Hepatic stellate cell (primary cell): ENCODE data around the gene MDP1.
"Not testable (repeated sequence)": the region's sequence is repeated elsewhere in the genome, so short reads cannot be mapped to it uniquely, and the experiment has no call there.

ENCODE experiments used
- DNase-seq: peaks from one replicate; pipeline ENCODE4 v3.0.0; 2011; ENCODE audit warnings: low spot score

MDP1 gene

DNA sequence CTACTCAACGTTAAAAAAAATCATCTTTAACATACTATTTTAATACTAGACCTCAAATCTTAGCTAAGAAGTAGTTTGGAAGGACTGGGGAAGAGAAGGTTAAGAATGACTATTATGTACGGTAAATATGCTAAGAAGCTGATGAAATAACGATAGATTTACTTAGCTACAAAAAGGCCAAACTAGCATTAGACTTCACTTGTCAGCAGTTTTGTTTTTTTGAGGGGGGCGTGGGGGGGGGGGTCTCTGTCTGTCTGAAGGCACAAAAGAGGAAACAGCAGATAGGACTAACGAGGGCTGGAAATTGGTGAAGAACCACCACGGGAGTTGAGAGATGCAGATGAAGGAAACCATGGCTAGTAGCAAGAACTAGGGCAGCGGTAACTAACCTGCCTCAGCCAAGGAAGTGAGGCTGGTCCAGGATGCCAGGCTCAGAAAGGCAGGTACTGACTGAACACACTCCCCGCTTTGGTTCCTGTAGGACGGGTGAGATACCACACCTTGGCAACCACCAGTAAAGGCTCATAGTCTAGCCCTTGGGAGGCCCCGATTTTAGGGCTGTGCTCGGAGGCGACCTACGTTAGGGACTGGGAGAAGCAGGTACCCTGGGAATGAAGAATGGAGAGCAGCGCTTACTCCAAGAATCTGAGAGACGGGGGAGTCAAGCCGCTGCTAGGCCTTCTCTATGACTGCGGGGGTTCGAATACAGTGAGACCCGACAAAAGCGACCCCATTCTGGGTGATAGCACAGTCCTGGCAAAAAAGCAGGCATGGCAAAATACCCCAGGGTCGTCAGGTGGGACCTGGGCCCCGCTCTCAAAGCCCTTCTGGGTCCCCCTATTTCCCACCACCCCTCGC, 15.6 kb upstream of the MDP1 start:
- DNase-seq = no peak

- DNase-seq = no peak
These were observed 13.0 kb upstream of the MDP1 start for GRCh38 chr14:24228902-24229301.

GRCh38 chr14:24226473-24226872, 10.6 kb upstream of the MDP1 start:
- no peak for DNase-seq

DNA sequence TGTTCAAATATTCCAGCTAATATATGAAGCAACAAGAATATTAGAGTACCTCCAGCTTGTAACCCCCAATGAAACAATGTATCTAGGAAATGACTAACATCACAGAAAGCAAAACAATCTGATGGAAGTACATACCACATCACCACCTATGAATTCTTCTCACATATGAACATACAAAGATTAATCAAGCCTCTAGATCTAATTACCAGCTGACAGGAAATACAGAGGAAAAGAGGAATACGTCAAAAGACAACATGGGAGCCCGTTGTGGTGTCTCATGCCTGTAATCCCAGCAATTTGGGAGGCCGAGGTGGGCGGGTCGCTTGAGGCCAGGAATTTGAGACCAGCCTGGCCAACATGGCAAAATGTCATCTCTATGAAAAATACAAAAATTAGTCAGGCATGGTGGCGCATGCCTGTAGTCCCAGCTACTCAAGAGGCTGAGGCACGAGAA, 8.8 kb upstream of the MDP1 start:
- peak; percentile 26 for DNase-seq

GRCh38 chr14:24222987-24223386, 7.1 kb upstream of the MDP1 start:
- DNase-seq = not testable (repeated sequence)

DNA sequence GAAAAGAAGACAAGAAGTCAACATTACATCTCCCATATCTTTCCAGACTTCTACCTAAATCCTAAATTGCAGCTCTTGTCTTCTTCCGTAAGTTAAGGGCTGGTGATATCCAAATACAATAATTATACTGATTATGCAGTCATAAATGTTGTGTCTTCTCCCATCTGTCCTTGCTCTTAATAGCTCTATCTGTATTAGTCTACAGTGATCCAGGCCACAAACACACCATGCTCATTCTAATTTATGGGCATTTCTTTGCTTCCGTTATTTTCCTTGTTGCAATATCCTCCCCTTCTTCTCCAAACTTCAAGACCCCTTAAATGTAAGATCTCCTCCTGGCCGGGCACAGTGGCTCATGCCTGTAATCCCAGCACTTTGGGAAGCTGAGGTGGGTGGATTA, 3.7 kb upstream of the MDP1 start:
- DNase-seq = no peak

GRCh38 chr14:24219080-24219479, 3.2 kb upstream of the MDP1 start:
- DNase-seq = no peak

DNA sequence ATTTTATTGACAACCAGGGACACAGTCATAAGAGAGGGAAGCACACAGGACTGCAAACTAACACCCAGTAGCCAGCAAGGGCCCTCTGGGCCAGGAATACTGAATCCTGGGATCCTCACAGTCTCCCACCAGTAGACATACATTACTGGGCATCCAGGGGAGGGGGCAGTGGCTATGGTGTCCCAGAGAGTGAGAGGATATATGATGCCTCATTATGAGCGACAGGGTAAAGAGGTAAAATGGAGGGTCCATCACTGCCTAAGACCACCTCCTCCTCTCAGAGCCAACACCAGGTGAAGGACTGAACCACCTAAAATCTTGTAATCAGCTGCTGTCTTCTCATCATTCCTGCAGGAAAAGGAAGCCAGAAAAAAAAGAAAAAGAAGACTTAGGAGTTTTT, 1.0 kb upstream of the MDP1 start:
- not testable (repeated sequence) for DNase-seq

GRCh38 chr14:24216345-24216699, 456 bp upstream of the MDP1 start:
- no peak for DNase-seq

DNA sequence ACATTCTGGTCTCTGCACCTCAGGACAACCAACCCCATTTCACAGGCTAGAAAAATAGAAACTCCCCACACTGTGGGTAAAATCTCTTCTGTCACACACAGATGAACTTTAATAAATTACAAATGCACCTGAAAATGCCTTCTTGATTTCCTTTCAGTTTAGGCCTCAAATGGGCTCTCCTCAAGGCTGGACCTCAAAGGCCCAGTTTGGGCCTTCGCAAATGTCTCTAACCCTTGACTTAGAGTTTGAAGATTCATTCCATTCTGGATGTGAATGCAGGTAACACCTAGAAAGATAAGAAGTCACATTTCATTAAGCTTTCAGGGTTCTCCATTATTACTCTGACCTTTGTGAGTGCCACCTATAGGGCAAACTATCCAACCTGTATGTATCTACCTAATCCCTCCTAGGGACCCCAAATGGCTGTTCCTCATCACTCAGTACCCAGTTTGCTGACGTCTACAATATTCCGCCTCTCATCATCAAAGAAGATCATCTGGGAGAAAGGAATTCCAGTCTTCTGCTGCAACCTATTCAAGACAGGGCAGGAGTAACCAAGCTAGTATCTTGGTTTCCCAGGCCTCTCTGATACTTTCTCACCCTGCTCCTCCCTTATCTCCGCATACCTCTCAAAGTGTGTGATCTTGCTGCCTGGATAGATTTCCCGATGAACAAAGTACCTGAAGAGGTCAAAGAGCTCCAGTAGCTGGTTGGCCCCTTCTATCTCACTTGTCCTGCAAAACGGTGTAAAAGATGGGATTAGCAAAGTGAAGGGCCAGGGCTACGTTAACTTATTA, 1.8 kb downstream of the MDP1 start:
- no peak for DNase-seq

DNA sequence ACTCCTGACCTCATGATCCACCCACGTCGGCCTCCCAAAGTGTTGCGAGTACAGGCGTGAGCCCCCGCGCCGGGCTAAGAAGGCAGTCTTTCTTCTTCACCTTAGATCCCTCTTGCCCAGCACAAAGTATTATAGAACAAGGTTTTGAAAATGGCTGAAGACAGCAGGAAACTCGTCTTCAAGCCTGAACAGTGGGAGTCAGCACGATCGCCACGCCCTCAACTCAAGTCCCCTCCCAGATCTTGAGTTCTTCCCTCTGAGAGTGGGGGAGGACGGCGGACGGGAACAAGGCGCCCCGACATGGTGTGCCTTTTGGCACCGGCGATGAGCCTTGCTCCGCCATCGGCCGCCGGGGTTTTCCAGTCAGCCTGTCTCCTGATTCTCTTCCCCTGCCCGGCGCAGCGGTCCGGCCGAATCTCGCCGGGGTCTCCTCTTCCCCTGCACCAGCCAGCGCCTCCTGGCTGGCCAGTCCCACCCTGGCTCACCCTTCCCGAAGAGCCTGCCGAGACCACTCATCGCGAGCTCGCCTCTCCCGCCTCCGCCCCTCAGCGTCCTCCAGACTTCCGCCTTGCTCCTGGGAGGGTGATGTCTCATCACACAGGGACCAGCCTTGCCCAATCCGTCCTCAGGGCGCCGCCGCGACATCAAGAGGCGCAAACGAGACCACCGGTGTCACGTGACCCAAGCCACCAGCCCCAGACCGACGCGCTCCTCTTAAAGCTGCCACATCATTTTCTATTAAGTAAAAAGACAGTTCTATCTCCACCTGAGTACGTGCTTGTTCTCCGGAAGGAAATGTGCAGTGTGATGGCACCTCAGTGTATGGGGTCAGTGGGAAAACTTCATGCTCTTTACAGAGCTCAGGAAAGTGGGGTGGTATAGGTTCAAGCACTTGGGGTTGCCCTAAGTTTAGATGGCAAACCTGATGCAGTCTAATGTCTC, 2.7 kb downstream of the MDP1 start, which contains the start of gene CHMP4A:
Gene CHMP4A, minus strand, starts transcription at position 565 of the 942 bp plus-strand sequence. Its CDS starts 49 bp downstream, at position 516.
- DNase-seq = peak; percentile 99

DNA sequence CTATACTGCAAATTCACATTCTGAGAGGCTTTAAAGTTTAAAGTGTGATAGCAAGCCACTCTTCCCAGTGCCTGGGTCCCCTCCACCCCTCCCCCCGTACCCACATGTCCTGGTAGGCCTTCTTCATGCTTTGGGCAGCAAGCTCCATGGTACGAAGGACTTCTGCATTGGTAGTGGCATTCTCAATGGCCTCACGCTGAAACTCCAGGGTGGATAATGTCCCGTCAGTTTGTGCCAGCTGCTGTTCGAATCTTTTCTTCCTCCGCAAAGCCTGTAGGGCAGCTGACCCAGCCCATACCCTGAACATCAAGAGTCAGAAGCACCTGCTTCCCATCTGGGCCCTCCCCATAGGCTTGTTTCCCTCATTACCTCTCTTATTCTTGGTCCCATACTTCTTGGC, 4.6 kb downstream of the MDP1 start:
- DNase-seq = no peak

DNA sequence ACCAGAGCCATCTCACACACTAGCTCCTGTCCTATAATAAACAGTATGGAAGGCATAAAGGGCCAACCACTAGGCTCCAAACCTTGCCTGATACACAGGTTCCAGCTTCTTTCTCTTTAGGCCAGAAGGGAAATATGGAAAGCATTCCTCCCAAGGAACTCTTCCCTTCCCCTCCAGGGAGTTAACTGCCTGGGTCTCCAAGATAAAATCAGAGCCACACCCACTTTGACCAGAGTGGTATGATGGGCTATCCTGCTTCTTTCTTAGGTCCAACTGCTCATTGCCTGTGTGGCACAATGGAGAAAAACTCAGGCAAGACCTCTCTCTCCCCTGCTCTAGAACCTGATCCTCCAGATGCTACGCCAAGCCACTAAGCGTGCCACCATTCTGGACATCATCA, 8.2 kb downstream of the MDP1 start:
- no peak for DNase-seq

- DNase-seq = no peak
These were observed 8.7 kb downstream of the MDP1 start for GRCh38 chr14:24207104-24207551.

DNA sequence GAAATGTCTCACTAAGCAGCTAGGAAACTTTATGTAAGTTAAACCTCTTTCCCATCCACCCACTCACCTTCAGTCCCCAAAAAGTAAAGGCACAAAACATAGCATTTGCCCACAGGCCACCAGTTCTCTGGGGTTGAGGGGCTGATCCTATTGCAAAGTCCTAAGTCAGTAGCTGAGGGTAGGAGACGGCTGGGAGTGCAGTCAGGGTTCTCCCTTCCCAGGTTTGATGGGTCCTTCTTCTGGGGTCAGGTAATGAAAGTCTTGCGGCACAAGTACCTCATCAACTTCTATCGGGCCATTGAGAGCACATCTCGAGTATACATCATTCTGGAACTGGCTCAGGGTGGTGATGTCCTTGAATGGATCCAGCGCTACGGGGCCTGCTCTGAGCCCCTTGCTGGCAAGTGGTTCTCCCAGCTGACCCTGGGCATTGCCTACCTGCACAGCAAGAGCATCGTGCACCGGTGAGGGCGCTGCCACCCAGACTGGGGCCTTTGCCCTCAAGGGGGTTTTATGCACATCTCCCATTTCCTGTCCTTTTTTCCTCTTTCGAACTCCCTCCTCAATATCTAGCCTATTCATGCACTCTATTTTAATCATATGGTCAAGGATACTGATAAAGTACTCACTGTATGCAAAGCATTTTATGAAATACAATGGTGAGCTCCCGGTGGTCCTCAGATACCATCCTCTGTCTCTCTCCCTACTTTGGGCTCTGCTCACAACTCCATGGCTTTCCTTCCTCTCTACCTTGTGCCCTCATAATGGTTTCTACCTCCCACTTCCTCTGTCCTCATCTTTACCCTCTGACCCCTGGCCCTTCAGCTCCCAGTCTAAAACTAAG, 9.4 kb downstream of the MDP1 start:
- DNase-seq = no peak

DNA sequence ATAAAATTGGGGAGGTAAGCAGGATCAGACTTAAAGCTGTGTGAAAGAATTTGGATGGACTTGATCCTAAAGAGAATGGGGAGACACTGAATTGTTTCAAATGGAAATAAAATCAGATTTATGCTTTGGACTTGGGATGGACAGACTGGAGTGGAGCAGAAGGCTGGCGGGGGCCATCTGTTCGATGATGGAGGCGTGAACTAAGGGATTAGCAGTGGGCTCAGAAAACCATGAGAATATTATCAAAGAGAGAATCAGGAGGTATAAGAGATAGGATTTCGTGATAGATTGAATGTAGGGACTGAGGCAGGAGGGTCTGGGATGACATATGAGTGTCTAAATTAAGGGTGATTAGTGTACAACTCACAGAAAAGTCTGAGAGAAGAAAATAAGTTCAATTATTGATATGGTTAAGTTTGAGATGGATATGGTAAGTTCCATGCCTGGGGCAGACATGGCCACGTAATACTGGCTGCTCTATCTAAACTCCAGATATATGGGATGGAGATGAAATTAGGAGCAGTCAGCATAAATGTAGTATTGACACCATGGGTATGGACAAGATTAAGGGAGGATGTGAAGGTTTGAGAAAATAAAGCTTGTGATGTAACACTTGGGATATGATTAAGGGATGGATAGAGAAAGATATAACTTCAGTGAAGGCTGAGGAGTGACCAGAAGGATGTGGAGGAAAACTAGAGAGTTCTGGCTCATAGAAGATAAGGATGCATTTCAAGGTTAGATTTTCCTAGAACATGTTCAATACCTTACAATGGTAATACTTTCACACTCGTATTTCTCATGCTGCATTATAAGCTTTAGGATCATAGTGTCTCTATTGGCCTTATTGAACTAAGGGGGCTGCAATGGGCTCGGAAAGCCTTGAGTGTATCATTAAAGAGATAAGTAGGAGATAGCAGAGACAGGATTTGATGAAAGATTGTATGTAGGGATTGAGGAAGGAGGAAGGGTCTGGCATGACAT, 11.4 kb downstream of the MDP1 start:
- no peak for DNase-seq

DNA sequence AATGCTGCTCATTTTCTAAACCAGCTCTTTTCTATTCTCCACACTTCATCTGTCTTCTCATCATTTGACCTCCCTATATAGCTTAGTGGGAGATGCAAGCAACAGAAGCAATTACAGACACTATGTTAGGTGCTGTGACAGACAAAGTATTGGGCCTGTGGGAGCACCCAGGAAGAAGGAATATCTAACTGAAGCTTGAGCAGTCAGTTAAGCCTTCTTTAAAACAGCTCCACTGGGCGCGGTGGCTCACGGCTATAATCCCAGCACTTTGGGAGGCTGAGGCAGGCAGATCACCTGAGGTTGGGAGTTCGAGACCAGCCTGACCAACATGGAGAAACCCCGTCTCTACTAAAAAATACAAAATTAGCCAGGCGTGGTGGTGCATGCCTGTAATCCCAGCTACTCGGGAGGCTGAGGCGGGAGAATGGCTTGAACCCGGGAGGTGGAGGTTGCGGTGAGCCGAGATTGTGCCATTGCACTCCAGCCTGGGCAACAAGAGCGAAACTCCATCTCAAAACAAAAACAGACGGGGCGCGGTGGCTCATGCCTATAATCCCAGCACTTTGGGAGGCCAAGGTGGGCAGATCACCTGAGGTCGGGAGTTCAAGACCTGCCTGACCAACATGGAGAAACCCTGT, 12.5 kb downstream of the MDP1 start:
- DNase-seq = not testable (repeated sequence)

DNA sequence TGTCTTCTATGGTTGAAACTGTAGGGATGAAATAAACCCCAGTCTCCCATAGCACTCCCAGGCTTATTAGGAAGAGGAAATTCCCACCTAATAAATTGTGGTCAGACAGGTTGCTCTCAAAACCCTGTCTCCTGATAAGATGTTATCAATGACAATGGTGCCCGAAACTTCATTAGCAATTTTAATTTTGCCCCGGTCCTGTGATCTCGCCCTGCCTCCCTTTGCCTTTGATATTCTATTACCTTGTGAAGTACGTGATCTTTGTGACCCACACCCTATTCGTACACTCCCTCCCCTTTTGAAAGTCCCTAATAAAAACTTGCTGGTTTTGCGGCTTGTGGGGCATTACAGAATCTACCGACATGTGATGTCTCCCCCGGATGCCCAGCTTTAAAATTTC, 13.3 kb downstream of the MDP1 start:
- not testable (repeated sequence) for DNase-seq

DNA sequence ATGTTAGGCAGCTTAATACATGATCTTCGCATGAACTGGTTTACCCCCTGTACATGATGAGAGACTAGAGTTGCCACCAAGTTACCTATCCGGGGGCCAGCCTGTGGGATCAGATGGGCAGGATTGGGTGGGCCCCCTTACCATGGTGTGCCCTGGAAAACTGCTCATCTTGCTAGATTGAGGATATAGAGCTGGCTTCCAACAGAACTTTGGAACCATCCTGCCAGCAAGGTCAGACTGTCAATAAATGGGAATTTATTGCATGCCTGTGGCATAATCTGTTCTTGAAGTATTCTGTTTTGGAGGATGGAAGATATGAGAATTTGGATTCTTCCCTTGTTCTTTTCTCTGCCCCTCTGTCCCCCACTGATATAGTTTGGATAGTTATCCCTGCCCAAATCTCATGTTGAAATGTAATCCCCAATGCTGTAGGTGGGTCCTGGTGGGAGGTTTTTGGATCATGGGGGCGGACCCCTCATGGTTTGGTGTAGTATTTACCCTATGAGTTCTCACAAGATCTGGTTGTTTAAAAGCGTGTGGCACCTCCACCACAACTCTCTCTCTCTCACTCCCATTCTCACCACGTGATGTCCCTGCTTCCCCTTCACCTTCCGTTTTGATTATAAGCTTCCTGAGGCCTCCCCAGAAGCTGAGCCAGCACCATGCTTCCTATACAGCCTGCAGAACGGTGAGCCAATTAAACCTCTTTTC, 16.9 kb downstream of the MDP1 start:
- no peak for DNase-seq
